ENCODE data around the gene OR6C68.
A peak's percentile ranks its signal among the peaks of the same experiment; 100 is the strongest.

Gene OR6C68

GRCh38 chr12:55495490-55495889, 3.3 kb downstream of the OR6C68 start:
- no peak overlapping the region for H4K91ac ChIP-seq (ENCODE audit: low read depth, low read length, poor library complexity)
- H3K4ac ChIP-seq (ENCODE audit: low read length) = no peak overlapping the region
- H2BK15ac ChIP-seq (ENCODE audit: low read length) = no peak overlapping the region
- H2BK12ac ChIP-seq (ENCODE audit: low read length) = no peak overlapping the region
- no peak overlapping the region for H2BK120ac ChIP-seq (ENCODE audit: low read depth, low read length)
- H2BK5ac ChIP-seq (ENCODE audit: low read length) = no peak overlapping the region
- H3K4me2 ChIP-seq (ENCODE audit: insufficient read depth, low read length, poor library complexity, severe bottlenecking) = no peak overlapping the region
- no peak overlapping the region for H3K27ac ChIP-seq (replicated peaks; ENCODE audit: low read length)
- H2AK5ac ChIP-seq (ENCODE audit: low read depth, low read length) = no peak overlapping the region
- H3K9me3 ChIP-seq (replicated peaks in 1 of 2; ENCODE audit: control insufficient read depth in 2 of 2, insufficient read depth in 1 of 2, low read depth in 1 of 2, low read length in 2 of 2) = no peaks in the 10 kb centered on the region
- no peak overlapping the region for H3K14ac ChIP-seq (ENCODE audit: low read length)
- H3K27me3 ChIP-seq (ENCODE audit: control insufficient read depth in 3 of 3, insufficient read depth in 3 of 3, low read depth in 1 of 3, low read length in 3 of 3) = no peaks in the 10 kb centered on the region
- H3K4me1 ChIP-seq (ENCODE audit: control insufficient read depth in 2 of 2, insufficient read depth in 1 of 2, low read depth in 1 of 2, low read length in 2 of 2) = no peaks in the 10 kb centered on the region
- H4K8ac ChIP-seq (ENCODE audit: low read depth, low read length) = no peak overlapping the region
- no peaks in the 10 kb centered on the region for H3K79me1 ChIP-seq (ENCODE audit: low read depth, low read length)
- H3K36me3 ChIP-seq (replicated peaks in 1 of 2; ENCODE audit: control insufficient read depth in 2 of 2, insufficient read depth in 2 of 2, low read length in 2 of 2) = no peaks in the 10 kb centered on the region
- H3K4me3 ChIP-seq (ENCODE audit: low read length in 2 of 2) = no peak overlapping the region
- no peak overlapping the region for H3K23ac ChIP-seq (ENCODE audit: low read depth, low read length, poor library complexity)
- DNase-seq (ENCODE audit: low spot score) = no peak
- no peak overlapping the region for H3K9ac ChIP-seq (ENCODE audit: low read depth, low read length, poor library complexity)
- H2AFZ ChIP-seq (ENCODE audit: low read length) = no peak overlapping the region
- no peak overlapping the region for H3K18ac ChIP-seq (ENCODE audit: low read length)
- WGBS, 2 donors (ENCODE audit: extremely low coverage in 2 of 2, insufficient read length in 2 of 2, insufficient replicate concordance in 1 of 2) = no CpG with 5 or more reads among the region's 5 CpGs

GRCh38 chr12:55499231-55499630, 7.1 kb downstream of the OR6C68 start:
- Histone ChIP-seq H4K91ac (ENCODE audit: low read depth, low read length, poor library complexity) (no peak overlapping the region), H3K79me1 (ENCODE audit: low read depth, low read length) (no peaks in the 10 kb centered on the region), H3K4me1 (ENCODE audit: control insufficient read depth in 2 of 2, insufficient read depth in 1 of 2, low read depth in 1 of 2, low read length in 2 of 2) (no peaks in the 10 kb centered on the region), H2BK15ac (ENCODE audit: low read length) (no peak overlapping the region), H2BK12ac (ENCODE audit: low read length) (no peak overlapping the region), H3K36me3 (replicated peaks in 1 of 2; ENCODE audit: control insufficient read depth in 2 of 2, insufficient read depth in 2 of 2, low read length in 2 of 2) (no peaks in the 10 kb centered on the region), H3K18ac (ENCODE audit: low read length) (no peak overlapping the region), H3K4me3 (ENCODE audit: low read length in 2 of 2) (no peak overlapping the region), H2AK5ac (ENCODE audit: low read depth, low read length) (no peak overlapping the region), H3K9me3 (replicated peaks in 1 of 2; ENCODE audit: control insufficient read depth in 2 of 2, insufficient read depth in 1 of 2, low read depth in 1 of 2, low read length in 2 of 2) (no peaks in the 10 kb centered on the region), H3K9ac (ENCODE audit: low read depth, low read length, poor library complexity) (no peak overlapping the region), H2AFZ (ENCODE audit: low read length) (no peak overlapping the region), H3K23ac (ENCODE audit: low read depth, low read length, poor library complexity) (no peak overlapping the region), H3K4me2 (ENCODE audit: insufficient read depth, low read length, poor library complexity, severe bottlenecking) (no peak overlapping the region), H3K27me3 (ENCODE audit: control insufficient read depth in 3 of 3, insufficient read depth in 3 of 3, low read depth in 1 of 3, low read length in 3 of 3) (no peaks in the 10 kb centered on the region), H4K8ac (ENCODE audit: low read depth, low read length) (no peak overlapping the region), H2BK120ac (ENCODE audit: low read depth, low read length) (no peak overlapping the region), H3K14ac (ENCODE audit: low read length) (no peak overlapping the region), H3K4ac (ENCODE audit: low read length) (no peak overlapping the region), H3K27ac (replicated peaks; ENCODE audit: low read length) (no peak overlapping the region), H2BK5ac (ENCODE audit: low read length) (no peak overlapping the region)
- DNase-seq (ENCODE audit: low spot score) = no peak
- no CpG with 5 or more reads among the region's 4 CpGs for WGBS, 2 donors (ENCODE audit: extremely low coverage in 2 of 2, insufficient read length in 2 of 2, insufficient replicate concordance in 1 of 2)

GRCh38 chr12:55499810-55500252, 7.7 kb downstream of the OR6C68 start:
- H4K91ac ChIP-seq (ENCODE audit: low read depth, low read length, poor library complexity) = no peak overlapping the region
- H2AFZ ChIP-seq (ENCODE audit: low read length) = peak overlapping the region; percentile 24
- H3K27ac ChIP-seq (replicated peaks; ENCODE audit: low read length) = no peak overlapping the region
- no peak overlapping the region for H3K9ac ChIP-seq (ENCODE audit: low read depth, low read length, poor library complexity)
- no peak for DNase-seq (ENCODE audit: low spot score)
- H3K4me1 ChIP-seq (ENCODE audit: control insufficient read depth in 2 of 2, insufficient read depth in 1 of 2, low read depth in 1 of 2, low read length in 2 of 2) = no peaks in the 10 kb centered on the region
- H3K27me3 ChIP-seq (ENCODE audit: control insufficient read depth in 3 of 3, insufficient read depth in 3 of 3, low read depth in 1 of 3, low read length in 3 of 3) = no peaks in the 10 kb centered on the region
- H4K8ac ChIP-seq (ENCODE audit: low read depth, low read length) = no peak overlapping the region
- no CpG with 5 or more reads among the region's 2 CpGs for WGBS, 2 donors (ENCODE audit: extremely low coverage in 2 of 2, insufficient read length in 2 of 2, insufficient replicate concordance in 1 of 2)
- no peak overlapping the region for H3K14ac ChIP-seq (ENCODE audit: low read length)
- no peak overlapping the region for H3K18ac ChIP-seq (ENCODE audit: low read length)
- H2BK15ac ChIP-seq (ENCODE audit: low read length) = no peak overlapping the region
- no peak overlapping the region for H3K23ac ChIP-seq (ENCODE audit: low read depth, low read length, poor library complexity)
- H3K9me3 ChIP-seq (replicated peaks in 1 of 2; ENCODE audit: control insufficient read depth in 2 of 2, insufficient read depth in 1 of 2, low read depth in 1 of 2, low read length in 2 of 2) = no peaks in the 10 kb centered on the region
- no peak overlapping the region for H3K4me3 ChIP-seq (ENCODE audit: low read length in 2 of 2)
- no peak overlapping the region for H3K4ac ChIP-seq (ENCODE audit: low read length)
- H2BK5ac ChIP-seq (ENCODE audit: low read length) = no peak overlapping the region
- H2BK120ac ChIP-seq (ENCODE audit: low read depth, low read length) = no peak overlapping the region
- H2BK12ac ChIP-seq (ENCODE audit: low read length) = no peak overlapping the region
- no peak overlapping the region for H2AK5ac ChIP-seq (ENCODE audit: low read depth, low read length)
- no peaks in the 10 kb centered on the region for H3K79me1 ChIP-seq (ENCODE audit: low read depth, low read length)
- H3K36me3 ChIP-seq (replicated peaks in 1 of 2; ENCODE audit: control insufficient read depth in 2 of 2, insufficient read depth in 2 of 2, low read length in 2 of 2) = no peaks in the 10 kb centered on the region
- no peak overlapping the region for H3K4me2 ChIP-seq (ENCODE audit: insufficient read depth, low read length, poor library complexity, severe bottlenecking)

GRCh38 chr12:55501601-55502000, 9.4 kb downstream of the OR6C68 start:
- Histone ChIP-seq H3K27me3 (ENCODE audit: control insufficient read depth in 3 of 3, insufficient read depth in 3 of 3, low read depth in 1 of 3, low read length in 3 of 3) (no peaks in the 10 kb centered on the region), H3K4me1 (ENCODE audit: control insufficient read depth in 2 of 2, insufficient read depth in 1 of 2, low read depth in 1 of 2, low read length in 2 of 2) (no peaks in the 10 kb centered on the region), H3K9ac (ENCODE audit: low read depth, low read length, poor library complexity) (no peak overlapping the region), H2BK120ac (ENCODE audit: low read depth, low read length) (no peak overlapping the region), H3K79me1 (ENCODE audit: low read depth, low read length) (no peaks in the 10 kb centered on the region), H2BK12ac (ENCODE audit: low read length) (no peak overlapping the region), H2AK5ac (ENCODE audit: low read depth, low read length) (no peak overlapping the region), H4K8ac (ENCODE audit: low read depth, low read length) (no peak overlapping the region), H3K36me3 (replicated peaks in 1 of 2; ENCODE audit: control insufficient read depth in 2 of 2, insufficient read depth in 2 of 2, low read length in 2 of 2) (no peaks in the 10 kb centered on the region), H3K18ac (ENCODE audit: low read length) (no peak overlapping the region), H2BK15ac (ENCODE audit: low read length) (no peak overlapping the region), H4K91ac (ENCODE audit: low read depth, low read length, poor library complexity) (no peak overlapping the region), H3K27ac (replicated peaks; ENCODE audit: low read length) (no peak overlapping the region), H3K14ac (ENCODE audit: low read length) (no peak overlapping the region), H3K4ac (ENCODE audit: low read length) (no peak overlapping the region), H3K4me3 (ENCODE audit: low read length in 2 of 2) (no peak overlapping the region), H2BK5ac (ENCODE audit: low read length) (no peak overlapping the region), H3K23ac (ENCODE audit: low read depth, low read length, poor library complexity) (no peak overlapping the region), H2AFZ (ENCODE audit: low read length) (no peak overlapping the region), H3K9me3 (replicated peaks in 1 of 2; ENCODE audit: control insufficient read depth in 2 of 2, insufficient read depth in 1 of 2, low read depth in 1 of 2, low read length in 2 of 2) (no peaks in the 10 kb centered on the region), H3K4me2 (ENCODE audit: insufficient read depth, low read length, poor library complexity, severe bottlenecking) (no peak overlapping the region)
- DNase-seq (ENCODE audit: low spot score) = no peak
- WGBS, 2 donors (ENCODE audit: extremely low coverage in 2 of 2, insufficient read length in 2 of 2, insufficient replicate concordance in 1 of 2) = no CpG with 5 or more reads among the region's 2 CpGs

Data from neuronal stem cell (in vitro differentiated cells).